NCI-H1048 (cell line): Measurements from ENCODE around the gene SBF2.
"Not testable (repeated sequence)": the region's sequence is repeated elsewhere in the genome, so short reads cannot be mapped to it uniquely, and the experiment has no call there.

Source experiments
- DNase-seq: peaks from one replicate; lab custom pipeline; 2025; lab: John Stamatoyannopoulos, UW

Gene SBF2

DNA sequence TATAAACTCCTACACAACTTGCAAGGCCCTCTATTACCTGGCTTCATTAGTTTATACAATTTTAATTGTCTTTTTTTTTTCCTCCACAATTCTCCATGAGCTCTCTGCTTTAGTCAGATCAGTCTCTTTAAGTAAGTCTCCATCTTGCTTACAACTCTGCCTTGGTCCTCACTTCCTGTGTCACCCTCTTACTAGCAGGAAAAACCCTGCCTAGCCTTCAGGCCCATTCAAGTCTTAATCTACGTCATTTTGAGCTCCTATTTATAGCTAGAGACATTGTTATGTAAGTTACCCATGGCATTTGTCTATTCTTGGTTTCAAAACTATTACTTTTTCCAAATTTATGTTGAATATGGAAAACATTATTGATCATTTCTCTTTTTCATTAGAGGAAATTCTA lies 177.4 kb downstream of the SBF2 start:
- no peak for DNase-seq

DNA sequence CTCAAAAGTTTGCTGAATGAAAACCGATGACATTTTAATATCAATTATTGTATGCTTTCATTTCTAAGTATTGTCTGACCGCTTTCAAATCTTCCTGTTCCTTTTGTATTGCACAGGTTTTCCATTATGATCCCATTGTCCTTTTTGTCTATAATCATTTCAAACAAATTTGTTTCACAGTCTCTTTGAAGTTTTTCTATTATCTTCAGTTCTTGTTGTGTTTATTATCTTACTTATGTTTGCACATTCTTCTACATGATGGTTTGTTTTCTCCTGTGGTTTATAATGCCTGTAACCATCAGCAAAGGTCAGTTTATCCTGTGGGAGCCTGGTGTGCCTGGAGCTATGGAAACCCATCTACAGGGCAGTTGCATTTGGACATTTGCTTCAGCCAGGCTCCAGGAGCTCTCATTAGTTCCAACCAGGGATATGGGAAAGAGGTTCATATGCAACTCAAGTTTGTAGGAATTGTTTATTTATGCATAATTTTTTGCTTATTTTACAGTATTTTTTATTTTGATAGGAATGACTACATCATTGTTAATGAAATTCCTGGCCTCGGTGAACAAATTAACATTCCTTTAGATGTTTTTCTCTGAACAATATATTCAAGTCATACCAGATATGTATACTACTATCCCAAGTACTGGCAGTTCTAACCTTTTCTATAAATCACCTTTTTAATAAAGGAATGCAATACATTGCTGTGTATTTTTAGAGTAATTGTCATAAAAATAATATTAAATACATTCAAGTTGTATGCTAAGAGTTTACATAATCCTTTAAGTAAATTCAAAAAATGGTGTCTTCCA lies 179.2 kb downstream of the SBF2 start:
- DNase-seq, result no peak

DNA sequence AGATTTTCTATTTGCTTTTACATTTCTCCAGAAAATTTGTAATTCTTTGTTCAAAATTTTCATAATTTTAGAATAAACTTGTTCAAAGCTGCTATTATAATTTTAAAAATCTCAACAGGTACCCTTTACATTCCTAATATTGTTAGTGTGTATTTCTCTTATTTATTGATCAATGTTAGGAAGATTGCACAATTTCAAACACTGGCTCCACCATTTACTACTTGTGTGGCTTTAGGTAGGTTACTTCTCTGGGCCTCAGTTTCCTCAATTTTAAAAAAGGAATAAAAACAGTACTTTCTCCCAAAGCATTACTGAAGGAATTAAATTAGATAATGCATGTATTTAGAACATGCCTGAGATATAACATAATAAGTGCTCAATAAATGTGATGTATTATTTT lies 180.2 kb downstream of the SBF2 start:
- DNase-seq, result no peak

DNA sequence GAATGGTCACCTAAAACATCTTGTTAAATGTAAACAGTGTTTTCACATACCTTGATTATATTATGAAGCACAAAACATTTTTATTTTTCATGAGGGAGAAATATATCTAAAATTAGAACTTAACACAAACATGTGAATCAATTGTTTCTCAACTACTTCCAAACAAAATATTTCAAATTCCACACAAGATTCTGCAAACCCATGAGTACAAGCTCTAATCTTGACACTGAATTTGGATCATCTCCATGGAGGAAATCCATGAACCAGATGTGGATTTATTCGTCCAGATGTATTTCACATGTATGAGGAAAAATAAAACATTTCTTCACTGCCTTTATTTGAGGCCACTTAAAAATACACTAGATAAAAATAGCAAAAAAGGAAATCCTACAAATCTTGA lies 184.2 kb downstream of the SBF2 start:
- no peak for DNase-seq

DNA sequence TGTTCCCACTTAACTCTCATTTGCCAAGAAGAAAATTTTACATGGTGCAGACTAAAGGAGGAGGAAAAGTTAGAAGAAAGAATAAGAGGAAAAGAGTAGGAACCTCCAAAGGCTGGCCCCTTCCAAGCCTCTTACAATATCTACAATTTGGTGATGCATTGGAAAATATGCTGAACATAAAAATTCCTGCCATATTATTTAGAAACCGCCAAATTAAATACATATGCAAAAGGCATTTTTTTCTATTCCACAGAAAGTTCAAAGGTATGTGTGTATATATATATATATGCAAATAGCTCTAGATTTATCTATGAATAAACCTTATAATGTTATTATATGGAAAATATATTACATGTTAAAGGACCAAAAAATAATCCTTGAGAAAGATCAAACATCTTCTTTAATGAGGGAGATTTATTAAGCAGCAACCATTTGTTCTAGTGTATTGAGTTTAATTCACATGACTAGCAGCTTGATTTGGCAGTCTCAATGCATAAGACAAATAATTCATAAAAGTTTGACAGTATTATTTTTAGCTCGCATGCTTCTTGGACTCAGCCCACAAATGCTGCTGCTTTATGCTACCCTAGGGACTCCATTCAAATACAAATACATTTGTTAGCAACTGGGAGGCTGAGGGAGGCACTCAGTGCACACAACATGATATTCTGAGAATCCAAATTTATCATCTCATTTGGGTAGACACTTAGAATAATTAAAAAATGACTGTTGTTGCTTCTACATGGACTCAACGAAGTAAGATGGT lies 184.9 kb downstream of the SBF2 start:
- no peak for DNase-seq

DNA sequence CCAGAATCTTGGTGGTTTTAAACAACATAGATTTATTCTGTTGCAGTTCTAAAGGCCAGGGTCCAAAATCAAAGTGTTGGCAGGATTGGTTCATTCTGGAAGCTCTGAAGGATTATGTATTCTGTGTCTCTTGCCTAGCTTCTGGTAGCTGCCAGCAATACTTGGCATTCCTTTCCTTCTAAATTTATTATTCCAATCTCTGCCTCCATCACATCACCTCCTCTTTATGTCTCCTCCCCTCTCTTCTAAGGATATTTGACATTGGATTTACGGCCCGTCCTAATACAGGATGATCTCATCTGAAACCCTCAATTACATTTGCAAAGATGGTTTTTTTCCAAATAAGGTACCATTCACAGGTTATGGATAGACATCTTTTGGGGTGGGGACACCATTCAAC lies 186.5 kb downstream of the SBF2 start:
- no peak for DNase-seq

DNA sequence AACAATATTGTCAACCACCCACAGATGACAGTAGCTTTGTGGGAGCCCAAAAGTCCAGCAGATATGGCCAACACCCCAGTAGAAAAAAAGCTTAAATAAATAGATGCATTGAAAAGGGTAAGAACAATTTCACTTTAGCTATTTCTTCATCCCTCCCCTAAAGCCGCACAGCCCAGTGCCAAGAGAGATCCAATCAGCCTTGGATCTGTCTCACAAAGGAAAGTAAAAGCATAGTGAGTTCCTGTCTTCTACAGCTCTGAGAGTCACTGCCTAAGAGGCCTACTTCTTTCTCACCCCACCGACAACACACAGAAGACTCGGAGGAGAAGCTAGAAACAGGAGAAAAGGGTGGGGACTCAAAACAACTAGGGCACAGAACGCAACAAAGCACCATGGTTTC lies 196.4 kb downstream of the SBF2 start:
- no peak for DNase-seq

DNA sequence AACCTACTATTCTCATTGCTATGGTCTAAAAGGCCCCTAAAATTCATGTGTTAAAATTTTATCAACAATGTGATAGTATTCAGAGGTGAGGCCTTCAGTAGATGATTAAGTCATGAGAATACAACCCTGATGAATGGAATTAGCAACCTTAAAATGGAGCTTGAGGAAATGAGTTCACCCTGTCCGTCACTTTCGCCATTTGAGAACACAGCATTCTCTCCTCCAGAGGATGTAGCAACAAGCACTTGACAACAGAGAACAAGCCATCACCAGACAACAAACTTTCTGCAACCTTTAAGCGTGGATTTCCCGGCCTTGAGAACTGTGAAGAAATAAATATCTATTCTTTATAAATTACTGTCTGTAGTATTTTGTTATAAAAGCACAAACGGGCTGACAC lies 197.0 kb downstream of the SBF2 start:
- no peak for DNase-seq

DNA sequence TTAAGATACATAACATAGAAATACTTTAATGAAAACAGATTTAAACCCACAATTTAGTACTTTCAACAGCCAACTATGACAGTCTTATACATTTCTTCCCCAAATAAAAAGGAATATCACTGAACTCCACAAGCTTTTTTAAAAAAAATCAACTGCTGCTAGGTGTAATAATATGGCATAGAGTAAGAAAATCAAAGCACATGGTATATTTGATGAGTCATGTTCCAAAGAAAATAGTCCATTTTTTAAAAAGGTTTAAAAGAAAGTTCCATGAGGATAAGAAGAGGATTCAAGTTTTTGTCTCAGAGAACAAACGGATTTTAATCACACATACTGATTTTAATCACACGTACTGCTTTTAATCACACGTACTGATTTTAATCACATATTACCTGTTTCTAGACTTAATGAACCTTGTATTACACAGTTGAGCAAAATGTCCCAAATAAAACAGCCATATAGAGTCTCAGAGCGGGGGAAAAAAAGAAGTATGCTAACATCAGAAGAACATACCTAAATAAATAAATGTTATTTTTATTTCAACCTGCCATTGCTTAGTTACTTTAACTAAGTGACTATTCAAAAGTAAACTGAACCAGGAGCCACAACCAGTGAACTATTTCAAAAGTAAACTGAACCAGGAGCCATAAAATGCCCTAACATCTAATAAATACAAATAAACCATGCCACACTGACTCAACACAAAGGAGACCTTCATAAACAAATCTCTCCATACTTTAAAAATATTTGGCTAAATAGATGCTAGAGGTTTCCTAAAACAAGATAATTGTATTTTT lies 198.4 kb downstream of the SBF2 start:
- no peak for DNase-seq

DNA sequence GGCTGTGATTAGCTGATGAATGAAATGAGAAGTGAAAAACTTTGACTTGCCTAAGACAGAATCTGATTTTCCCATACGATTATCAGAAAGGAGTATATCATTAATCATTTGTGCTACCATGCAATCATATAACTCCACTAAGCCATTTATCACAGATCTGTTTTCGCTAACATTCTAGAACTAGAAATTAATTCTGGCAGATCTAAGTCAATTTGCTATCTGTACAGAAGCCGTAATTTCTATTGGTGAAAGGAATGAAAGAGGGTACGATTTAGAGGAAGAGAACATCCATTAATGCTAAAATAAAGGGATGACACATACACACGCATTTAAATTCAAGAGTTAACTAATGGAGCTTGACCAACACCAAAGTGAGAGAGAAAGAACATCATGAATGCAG lies 201.6 kb downstream of the SBF2 start:
- no peak for DNase-seq

DNA sequence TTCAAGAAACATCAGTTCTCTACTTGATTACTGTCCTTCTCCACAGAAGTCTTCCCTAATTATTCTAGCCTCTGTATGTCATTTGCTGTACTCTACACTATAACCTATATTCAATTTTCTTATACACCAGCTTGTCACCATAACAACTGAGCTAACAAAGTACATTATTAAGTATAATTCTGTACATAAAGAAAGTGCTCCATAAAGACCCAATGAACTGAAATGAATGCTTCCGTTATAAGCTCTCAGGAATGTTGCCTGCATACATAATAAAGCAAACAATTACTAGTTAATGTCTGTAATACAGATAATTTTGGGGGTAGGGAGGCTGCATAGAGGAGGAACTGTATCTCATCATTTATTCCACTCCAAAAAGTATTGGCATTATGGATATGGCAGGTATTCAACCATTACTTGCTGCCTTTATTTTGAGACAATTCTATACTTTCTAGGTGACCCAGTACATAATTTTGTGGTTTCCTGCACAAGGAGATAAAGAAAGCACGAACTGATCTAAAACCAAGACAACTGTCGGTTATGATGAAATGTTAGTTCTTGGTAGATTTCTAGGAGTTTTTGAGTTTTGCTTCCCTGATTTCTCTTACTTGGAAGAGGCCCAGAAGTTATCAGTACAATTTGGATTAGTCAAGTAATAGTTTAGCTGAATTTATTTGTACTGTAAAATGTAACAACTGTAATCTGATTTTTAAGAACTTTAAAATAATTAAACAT lies 202.5 kb downstream of the SBF2 start:
- no peak for DNase-seq

DNA sequence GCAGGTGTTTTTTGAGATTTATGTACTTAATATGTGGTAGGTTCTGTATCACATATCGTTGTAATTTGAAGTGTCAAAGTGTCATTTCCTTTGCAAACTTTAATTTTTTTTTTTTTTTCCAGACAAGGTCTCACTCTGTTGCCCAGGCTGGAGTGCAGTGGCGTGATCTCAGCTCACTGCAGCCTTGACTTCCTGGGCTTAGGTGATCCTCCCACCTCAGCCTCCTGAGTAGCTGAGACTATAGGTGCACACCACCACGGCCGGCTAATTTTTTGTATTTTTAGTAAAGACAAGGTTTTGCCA lies 206.1 kb downstream of the SBF2 start:
- DNase-seq, result not testable (repeated sequence)

DNA sequence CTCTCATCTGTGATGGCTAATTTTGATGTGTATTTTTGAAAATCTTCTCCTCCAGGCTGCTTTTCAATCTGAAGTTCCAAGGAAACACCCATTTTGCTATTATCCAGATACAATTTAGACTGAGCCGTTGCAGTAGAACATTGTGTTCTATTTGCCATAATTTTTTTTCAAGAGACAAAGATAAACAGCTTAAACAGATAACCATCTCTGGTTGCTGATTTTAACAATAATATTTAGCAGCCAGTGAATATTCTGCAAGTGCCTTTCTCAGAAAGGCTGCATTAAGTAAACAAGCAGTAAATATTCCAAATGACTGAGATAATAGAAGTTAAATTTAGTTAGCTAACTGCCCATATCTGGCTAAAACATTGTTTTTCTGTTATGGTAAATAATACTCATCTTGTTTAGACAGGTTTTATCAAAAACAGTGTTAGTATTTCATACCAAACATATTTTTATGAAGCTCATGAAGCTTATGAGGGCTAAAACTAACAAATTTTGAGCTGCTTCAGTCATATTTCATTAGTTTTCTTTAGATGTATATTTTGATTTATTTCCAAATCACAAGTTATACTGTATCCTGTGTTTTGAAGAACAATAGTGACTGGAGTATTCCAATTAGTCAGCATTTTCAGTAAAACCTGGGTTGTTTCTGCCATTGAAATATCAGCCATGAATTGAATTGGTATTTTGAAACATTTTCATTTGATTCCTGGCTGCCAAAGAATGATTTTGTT lies 206.7 kb downstream of the SBF2 start:
- DNase-seq, result no peak

DNA sequence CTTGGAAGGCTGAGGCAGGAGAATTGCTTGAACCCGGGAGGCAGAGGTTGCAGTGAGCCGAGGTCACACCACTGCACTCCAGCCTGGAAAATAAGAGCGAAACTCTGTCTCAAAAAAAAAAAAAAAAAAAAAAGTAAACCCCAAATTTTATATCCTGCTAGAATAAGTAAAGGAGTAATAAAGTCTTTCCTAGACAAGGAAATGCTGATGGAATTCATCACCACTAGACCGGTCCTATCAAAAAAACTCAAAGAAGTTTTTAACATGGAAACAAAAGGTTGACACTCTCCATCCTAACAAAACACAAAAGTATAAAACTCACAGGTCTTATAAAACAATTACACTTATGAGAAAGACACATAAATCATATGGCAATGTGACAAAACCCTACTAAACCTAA lies 213.9 kb downstream of the SBF2 start:
- DNase-seq, result no peak

DNA sequence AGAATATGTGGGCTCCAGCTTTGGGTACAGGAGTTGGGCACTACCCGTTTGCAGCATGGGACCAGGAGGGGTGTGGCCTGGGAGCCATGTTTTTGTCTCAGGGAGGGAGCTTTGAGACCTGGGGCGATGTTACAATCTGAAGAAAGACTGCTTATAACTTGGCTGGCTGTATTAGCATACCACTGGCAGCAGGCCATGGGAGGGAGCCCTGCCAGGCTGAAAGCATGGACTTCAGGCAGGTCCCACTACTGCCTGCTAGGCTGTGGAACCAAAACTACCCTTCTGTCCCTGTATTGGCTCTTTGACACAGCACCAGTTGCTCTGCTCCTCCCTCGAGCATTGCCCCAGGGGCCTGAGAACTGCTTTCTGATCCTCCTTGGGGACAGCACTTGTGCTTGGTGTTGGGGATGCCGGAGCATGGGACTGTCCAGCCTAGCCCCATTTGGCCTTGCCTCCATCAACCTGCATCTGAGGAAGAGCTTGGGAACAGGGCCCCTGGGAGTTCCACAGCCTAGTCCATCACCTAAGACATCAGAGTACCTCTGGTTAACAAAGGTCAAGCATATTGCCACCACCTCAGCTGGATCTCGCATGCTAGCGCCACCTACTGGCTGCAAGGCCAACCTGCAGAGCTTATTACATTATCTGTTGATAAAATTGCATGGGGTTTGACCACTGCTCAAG lies 217.4 kb downstream of the SBF2 start:
- DNase-seq, result no peak

DNA sequence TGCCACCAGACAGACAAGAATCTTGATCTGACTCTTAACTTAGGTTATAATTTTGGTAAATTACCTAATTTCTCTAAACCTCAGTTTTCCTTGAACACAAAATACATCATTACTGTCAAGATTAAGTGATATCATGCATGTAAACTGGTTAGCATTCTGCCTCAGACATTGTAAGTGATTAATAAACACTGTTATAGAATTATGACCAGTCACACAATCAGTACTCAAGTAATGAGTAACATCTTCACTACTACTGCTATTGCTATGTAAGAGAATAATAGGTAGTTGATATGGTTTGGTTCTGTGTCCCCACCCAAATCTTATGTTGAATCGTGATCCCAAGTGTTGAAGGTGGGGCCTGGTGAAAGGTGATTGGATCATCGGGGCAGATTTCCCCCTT lies 218.9 kb downstream of the SBF2 start:
- DNase-seq, result no peak

DNA sequence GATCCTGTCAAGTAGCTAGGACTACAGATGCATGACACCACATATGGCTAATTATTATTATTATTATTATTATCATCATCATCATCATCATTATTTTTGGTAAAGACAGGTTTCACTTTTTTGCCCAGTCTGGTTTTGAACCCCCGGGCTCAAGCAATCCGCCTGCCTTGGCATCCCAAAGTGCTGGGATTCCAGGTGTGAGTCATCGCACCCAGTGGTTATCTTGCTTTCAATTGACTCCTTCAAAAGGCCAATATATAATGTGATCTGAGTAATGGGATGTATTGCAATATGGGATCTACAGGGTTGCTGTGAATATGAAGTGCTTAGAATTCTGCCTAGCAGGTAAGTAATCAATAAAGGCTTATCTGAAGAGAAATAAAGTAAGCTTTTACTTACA lies 221.2 kb downstream of the SBF2 start:
- DNase-seq, result no peak

DNA sequence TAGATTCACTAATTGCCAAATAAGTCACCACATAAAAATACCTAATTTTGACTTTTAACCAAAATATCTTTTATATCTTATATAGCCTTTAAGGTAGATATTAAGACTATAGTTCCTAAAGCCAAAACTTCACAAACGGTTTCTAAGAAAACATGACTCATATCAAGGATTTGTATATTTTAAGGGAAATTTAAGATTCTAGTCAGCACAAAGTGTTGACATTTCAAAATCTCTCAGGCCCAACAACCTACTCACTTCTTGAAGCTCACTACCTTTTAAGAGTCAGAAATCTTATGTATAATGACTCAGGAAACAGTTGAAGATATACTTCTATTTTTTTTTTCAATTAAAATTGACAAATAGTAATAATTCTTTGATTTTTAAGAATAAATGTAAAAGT lies 221.9 kb downstream of the SBF2 start:
- no peak for DNase-seq

DNA sequence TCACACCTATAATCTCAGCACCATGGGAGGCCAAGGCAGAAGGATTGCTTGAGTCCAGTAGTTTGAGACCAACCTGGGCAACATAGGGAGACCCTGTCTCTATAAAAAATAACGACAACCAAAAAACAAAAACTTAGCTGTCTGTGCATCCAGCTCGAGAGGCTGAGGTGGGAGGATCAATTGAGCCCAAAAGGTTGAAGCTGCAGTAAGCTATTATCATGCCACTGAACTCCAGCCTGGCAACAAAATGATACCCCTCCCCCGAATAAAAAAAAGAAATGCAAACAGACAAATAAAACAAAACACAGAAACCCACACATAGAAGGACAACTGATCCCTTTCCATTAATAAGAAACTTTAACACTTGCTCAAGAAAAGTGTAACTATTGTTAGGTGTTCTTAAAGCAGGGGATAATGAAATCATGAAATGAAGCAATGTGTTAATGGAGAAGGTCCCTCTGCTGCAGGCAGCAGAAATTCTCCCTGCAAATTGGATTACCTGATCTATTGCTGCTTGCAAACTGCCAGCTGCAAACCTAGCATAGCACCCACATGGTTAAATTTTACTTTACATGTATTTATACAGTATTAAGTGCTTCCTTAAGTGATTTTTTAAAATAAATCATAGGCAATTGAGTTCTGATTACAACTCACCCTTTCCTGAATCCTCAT lies 226.3 kb downstream of the SBF2 start:
- DNase-seq, result no peak

DNA sequence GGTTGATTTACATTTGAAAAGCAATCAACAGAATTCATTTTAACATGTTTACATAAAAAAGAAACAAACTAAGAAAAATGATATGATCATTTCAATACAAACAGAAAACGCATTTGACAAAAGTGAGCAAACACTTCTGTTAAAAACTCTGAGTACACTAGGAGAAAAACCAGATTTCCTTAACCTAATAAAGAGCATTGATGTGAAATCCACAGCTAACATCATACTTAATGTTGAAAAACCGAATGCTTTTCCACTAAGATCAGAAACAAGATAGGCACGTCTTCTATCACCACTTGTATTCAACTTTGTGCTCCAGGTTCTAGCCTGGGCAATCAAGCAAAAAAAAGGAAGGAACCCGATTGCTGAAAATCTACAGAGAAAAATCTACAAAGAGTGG lies 227.6 kb downstream of the SBF2 start:
- no peak for DNase-seq
